ENCODE measurements around the gene USP31.

Gene USP31

GRCh38 chr16:23141500-23141899 lies 7.8 kb downstream of the USP31 start:
- TF ChIP-seq CTCF (conservative IDR thresholded peaks at IDR 0.05), result no peak

GRCh38 chr16:23141033-23141432 lies 8.2 kb downstream of the USP31 start:
- H3K27ac ChIP-seq, result no peak overlapping the region
- no peak for TF ChIP-seq CTCF (conservative IDR thresholded peaks at IDR 0.05)

More at GRCh38 chr16:23141500-23141899, 7.8 kb downstream of the USP31 start:
- no peak overlapping the region for H3K27ac ChIP-seq

DNA sequence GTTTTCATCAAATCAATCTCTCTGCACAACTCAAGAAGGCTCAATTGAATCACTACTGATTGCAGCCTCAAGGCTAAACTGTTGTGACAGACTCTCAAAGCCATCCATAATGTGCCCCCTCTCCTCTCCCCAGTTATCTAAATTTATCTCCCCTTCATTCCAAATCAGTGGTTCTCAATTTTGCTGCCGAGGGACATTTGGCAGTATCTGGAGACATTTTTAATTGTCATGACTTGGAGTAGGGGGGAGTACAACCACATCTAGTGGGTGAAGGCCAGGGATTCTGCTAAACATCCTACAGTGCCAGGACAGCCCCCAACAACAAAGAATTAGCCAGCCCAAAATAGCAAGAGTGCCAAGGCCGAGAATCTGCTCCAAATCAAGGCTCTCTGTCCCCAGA lies 9.1 kb downstream of the USP31 start:
- TF ChIP-seq CTCF (conservative IDR thresholded peaks at IDR 0.05), result no peak
- no peak overlapping the region for H3K27ac ChIP-seq

- peak overlapping the region; percentile 64 for H3K27ac ChIP-seq
- TF ChIP-seq CTCF (conservative IDR thresholded peaks at IDR 0.05), result no peak
Measured at GRCh38 chr16:23137818-23138217, 11.4 kb downstream of the USP31 start.

DNA sequence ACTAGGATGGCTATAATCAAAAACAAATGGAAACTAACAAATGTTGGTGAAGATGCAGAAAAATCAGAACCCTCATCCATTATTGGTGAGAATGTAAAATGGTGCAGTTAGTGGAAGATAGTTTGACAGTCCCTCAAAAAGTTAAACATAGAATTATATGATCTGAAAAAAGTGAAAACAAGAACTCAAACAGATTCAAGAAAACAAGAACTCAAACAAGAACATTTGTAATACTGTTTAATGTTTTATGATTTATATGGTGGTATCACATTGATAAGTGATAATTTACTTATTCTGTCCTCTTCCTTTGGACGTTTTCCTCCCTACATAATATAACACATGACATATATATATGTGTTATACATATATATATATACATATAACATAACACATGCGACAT lies 12.0 kb downstream of the USP31 start:
- H3K27ac ChIP-seq, result peak overlapping the region; percentile 64
- TF ChIP-seq CTCF (conservative IDR thresholded peaks at IDR 0.05), result no peak

DNA sequence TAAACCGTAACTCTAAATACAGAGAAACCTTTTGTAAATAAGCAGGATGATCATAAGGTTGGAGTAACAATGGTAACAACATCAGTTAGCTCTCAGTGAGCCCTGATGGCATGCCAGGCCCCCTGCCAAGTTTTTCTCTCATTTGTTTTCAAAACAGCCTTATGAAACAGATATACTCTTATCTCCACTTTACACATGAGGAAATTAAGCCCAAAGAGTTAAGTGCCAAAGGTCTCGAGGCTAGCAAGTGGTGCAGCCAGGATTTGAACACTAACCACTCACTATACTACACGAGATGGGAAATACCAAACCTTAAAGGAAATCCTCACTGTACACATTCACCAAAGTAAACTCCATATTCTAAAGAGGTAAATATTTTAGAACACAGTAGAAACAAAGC lies 15.0 kb downstream of the USP31 start:
- no peak for TF ChIP-seq CTCF (conservative IDR thresholded peaks at IDR 0.05)
- peak overlapping the region; percentile 64; the same call in 1 of the 2 replicates for H3K27ac ChIP-seq

DNA sequence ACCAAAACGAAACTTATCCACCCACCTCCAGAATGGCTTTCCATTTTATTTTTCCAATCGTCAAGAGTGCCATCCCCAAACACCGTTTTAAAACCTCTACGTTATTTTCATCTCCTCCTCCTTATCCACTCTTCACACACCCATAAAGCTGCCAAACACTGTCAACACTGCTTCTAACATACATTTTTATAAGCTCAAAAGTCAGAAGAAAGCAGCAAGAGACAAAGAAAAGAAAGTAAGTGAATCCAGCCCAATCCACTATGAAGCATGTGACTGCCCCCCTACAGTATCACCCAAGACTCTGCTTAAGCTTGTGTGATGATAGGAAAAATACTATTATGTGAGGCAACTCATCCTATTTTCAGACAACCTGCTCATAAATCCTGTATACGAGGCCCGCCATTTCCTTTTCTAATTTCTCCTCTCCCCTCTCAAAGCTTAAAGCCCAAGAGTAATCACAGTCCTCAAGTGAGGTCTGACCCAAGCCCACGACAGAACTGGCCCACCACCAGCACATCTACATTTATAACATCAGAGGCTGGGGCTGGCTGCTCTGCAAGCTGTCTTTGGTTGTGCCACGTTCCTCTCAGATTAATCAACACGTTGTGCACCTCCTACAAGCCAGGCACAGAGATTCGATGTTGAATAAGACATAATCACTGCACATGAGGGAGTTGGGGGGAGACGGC lies 16.3 kb downstream of the USP31 start:
- peak overlapping the region; percentile 64 for H3K27ac ChIP-seq
- TF ChIP-seq CTCF (conservative IDR thresholded peaks at IDR 0.05), result no peak

Measured in VCaP (cell line).